ENCODE data around the gene INTS6L.

GRCh38 chrX:135476378-135476777 lies 44.1 kb upstream of the INTS6L start:
- TF ChIP-seq POLR2AphosphoS5 (IDR thresholded peaks at IDR 0.05; ENCODE audit: borderline replicate concordance, low read depth, low read length) (no peak), EZH2 (IDR thresholded peaks at IDR 0.05) (no peak), FOXP2 (optimal IDR thresholded peaks at IDR 0.05; ENCODE audit: control extremely low read depth, extremely low read length, insufficient read depth) (no peak)

Measured in SK-N-MC (cell line).